ENCODE results near the gene FKBP6. TPM values are rescaled to one million over a fixed set of nuclear protein-coding genes. Genes with fewer than 3 reads are reported as not detected.

The FKBP6 gene
- total RNA-seq, 6 experiments from 2014 or later, result not detected

DNA sequence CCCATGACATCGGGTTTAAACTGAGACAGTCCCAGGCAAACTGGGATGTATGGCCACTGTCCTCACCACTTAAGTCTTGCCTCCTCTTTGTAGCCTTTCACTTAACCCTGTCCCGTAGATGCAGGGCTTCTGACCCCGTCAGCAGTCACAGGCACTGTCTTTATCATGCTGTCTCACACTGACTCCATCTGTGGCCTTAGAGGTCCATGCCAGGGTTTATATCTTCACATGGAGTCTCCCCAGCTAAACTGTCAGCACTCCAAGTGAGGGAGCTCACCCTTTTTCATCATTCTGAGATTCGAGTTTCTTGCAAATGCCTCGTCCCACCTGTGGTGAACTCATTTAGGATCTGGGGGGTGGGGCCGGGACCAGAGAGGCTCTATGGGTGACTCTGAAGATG is 2.8 kb downstream of the FKBP6 start:
- WGBS (ENCODE audit: insufficient coverage, low coverage, low lambda C conversion rate, missing lambda C conversion rate), result 59% methylated on average over 5 of the region's 6 CpGs
- H3K36me3 ChIP-seq, result no peaks in the 10 kb centered on the region
- intact Hi-C loops (cut with DNase I), result no loop called here
- DNase-seq (no peak), ATAC-seq (no peak)
- H3K9me3 ChIP-seq, result no peaks in the 10 kb centered on the region
- H3K4me3 ChIP-seq, result no peak overlapping the region
- no peaks in the 10 kb centered on the region for H3K4me1 ChIP-seq
- no peaks in the 10 kb centered on the region for H3K27me3 ChIP-seq
- TF ChIP-seq, protein P1, sequence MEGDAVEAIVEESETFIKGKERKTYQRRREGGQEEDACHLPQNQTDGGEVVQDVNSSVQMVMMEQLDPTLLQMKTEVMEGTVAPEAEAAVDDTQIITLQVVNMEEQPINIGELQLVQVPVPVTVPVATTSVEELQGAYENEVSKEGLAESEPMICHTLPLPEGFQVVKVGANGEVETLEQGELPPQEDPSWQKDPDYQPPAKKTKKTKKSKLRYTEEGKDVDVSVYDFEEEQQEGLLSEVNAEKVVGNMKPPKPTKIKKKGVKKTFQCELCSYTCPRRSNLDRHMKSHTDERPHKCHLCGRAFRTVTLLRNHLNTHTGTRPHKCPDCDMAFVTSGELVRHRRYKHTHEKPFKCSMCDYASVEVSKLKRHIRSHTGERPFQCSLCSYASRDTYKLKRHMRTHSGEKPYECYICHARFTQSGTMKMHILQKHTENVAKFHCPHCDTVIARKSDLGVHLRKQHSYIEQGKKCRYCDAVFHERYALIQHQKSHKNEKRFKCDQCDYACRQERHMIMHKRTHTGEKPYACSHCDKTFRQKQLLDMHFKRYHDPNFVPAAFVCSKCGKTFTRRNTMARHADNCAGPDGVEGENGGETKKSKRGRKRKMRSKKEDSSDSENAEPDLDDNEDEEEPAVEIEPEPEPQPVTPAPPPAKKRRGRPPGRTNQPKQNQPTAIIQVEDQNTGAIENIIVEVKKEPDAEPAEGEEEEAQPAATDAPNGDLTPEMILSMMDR (IDR thresholded peaks at IDR 0.05), result no peak
- no peak for TF ChIP-seq POLR2A (IDR thresholded peaks at IDR 0.05)
- H3K27ac ChIP-seq, result no peak overlapping the region

DNA sequence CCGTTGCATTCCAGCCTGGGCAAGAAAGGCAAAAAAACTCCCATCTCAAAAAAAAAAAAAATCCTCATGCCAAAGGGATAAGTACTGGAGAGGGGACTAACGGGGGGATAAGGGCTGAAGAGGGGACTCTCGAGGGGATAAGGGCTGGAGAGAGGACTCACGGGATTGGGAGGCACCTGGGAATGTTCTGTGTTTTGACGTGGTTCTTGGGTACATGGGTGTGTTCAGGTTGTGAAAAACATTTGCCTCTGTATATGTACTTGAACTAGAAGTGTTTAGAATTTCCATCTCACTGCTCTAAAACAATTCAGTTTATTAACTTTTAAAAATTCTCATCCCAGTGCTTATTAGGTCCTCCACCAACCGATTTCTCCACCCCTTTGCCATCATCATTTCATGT is 4.5 kb downstream of the FKBP6 start:
- DNase-seq, result no peak
- H3K4me3 ChIP-seq, result no peak overlapping the region
- intact Hi-C loops (cut with DNase I), result no loop called here
- ATAC-seq, result no peak
- H3K27me3 ChIP-seq, result no peaks in the 10 kb centered on the region
- no peak overlapping the region for H3K27ac ChIP-seq
- 62% methylated on average over 6 of the region's 6 CpGs for WGBS (ENCODE audit: insufficient coverage, low coverage, low lambda C conversion rate, missing lambda C conversion rate)
- H3K4me1 ChIP-seq, result no peaks in the 10 kb centered on the region
- no peaks in the 10 kb centered on the region for H3K36me3 ChIP-seq
- no peaks in the 10 kb centered on the region for H3K9me3 ChIP-seq
- TF ChIP-seq, protein P1 (IDR thresholded peaks at IDR 0.05), result no peak
- TF ChIP-seq POLR2A (IDR thresholded peaks at IDR 0.05), result no peak

DNA sequence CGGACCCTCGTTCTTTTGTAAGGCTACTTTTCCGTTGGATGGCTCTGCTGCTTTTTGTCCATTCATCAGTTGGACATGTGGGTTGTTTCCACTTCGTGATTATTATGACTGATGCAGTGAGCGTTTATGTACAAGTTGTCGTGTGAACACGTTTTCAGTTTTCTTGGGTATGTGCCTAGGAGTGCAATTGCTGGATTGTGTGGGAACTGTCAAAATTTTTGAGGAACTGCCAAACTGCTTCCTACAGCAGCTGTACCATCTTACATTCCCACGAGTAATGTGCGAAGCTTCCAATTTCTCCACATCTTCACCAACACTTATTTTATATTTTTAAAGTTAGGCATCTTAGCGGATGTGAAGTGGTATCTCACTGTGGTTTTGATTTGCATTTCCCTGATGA is 10.4 kb downstream of the FKBP6 start:
- no peak overlapping the region for H3K4me3 ChIP-seq
- no peaks in the 10 kb centered on the region for H3K36me3 ChIP-seq
- intact Hi-C loops (cut with DNase I), result no loop called here
- no peaks in the 10 kb centered on the region for H3K9me3 ChIP-seq
- no peaks in the 10 kb centered on the region for H3K27me3 ChIP-seq
- no peak for TF ChIP-seq POLR2A (IDR thresholded peaks at IDR 0.05)
- TF ChIP-seq, protein P1 (IDR thresholded peaks at IDR 0.05), result no peak
- WGBS (ENCODE audit: insufficient coverage, low coverage, low lambda C conversion rate, missing lambda C conversion rate), result 66% methylated on average over 10 of the region's 10 CpGs
- peaks cover 0 to 10% (median 0%) of the 10 kb centered on the region in 4 donors for H3K4me1 ChIP-seq
- no peak overlapping the region for H3K27ac ChIP-seq
- ATAC-seq (no peak), DNase-seq (no peak)

DNA sequence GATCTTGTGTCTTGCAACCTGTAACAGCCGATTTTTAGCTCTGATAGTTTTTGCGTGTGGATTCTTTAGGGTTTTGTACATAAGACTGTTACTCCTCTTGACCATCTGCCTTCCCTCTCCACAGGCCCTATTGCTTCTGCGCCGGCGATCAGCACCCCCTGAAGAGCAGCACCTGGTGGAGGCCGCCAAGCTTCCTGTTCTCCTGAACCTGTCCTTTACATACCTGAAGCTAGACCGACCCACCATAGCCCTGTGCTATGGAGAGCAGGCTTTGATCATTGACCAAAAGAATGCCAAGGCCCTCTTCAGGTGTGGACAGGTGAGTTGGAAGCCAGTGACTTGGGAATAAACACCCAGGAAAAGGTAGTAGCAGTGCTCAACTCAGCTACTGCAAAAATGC is 12.6 kb downstream of the FKBP6 start:
- 80% methylated on average over 7 of the region's 7 CpGs for WGBS (ENCODE audit: insufficient coverage, low coverage, low lambda C conversion rate, missing lambda C conversion rate)
- intact Hi-C loops (cut with DNase I), result loop anchor here (10.0 kb wide), 2 partner anchors 94 to 104 kb away; partner anchors contain the start of gene FZD9 (in 1 of the 2)
- Histone ChIP-seq H3K27ac (no peak overlapping the region), H3K4me1 (peaks cover 0 to 32% (median 2%) of the 10 kb centered on the region in 4 donors), H3K36me3 (no peaks in the 10 kb centered on the region), H3K27me3 (no peaks in the 10 kb centered on the region), H3K9me3 (no peaks in the 10 kb centered on the region), H3K4me3 (no peak overlapping the region)
- no peak for DNase-seq
- TF ChIP-seq POLR2A (IDR thresholded peaks at IDR 0.05), result no peak
- TF ChIP-seq, protein P1 (IDR thresholded peaks at IDR 0.05), result no peak
- ATAC-seq, result no peak

DNA sequence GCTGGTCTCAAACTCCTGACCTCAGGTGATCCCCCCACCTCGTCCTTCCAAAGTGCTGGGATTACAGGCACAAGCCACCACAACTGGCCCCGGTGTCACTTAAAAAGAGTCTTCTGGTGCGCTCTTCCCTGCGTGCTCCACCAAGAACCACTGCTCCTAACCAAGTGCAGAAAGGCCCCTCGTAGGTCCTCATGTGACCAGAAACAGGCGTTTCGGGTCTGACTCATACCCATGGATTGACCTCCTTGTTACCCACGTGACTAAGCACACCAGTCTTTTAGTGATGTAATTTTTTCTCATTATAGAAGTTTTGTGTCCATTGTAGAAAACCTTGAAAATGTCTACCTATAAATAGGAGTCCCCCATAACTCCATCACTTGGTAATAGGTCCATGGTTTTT is 13.9 kb downstream of the FKBP6 start:
- 38% methylated on average over 7 of the region's 8 CpGs for WGBS (ENCODE audit: insufficient coverage, low coverage, low lambda C conversion rate, missing lambda C conversion rate)
- TF ChIP-seq, protein P1 (IDR thresholded peaks at IDR 0.05), result no peak
- no peak for TF ChIP-seq POLR2A (IDR thresholded peaks at IDR 0.05)
- peaks cover 0 to 37% (median 5%) of the 10 kb centered on the region in 4 donors for H3K4me1 ChIP-seq
- no peak overlapping the region for H3K4me3 ChIP-seq
- no peaks in the 10 kb centered on the region for H3K27me3 ChIP-seq
- DNase-seq (no peak), ATAC-seq (no peak)
- no peaks in the 10 kb centered on the region for H3K9me3 ChIP-seq
- no peaks in the 10 kb centered on the region for H3K36me3 ChIP-seq
- no peak overlapping the region for H3K27ac ChIP-seq
- intact Hi-C loops (cut with DNase I), result loop anchor here (10.0 kb wide), 2 partner anchors 93 to 103 kb away; partner anchors contain the start of gene FZD9 (in 1 of the 2)

Data from right lobe of liver (tissue), 6 donors.